Mesendoderm (in vitro differentiated cells): Measurements from ENCODE around the gene TENT5C. TPM values are rescaled to one million over a fixed set of nuclear protein-coding genes. Genes with fewer than 3 reads are reported as not detected.
A peak's percentile ranks its signal among the peaks of the same experiment; 100 is the strongest.
"Not testable (repeated sequence)": the region's sequence is repeated elsewhere in the genome, so short reads cannot be mapped to it uniquely, and the experiment has no call there.

Experiments used
- DNase-seq: peaks from one replicate; pipeline ENCODE4 v3.0.0; 2013
- H2AK5ac ChIP-seq: 2 replicates; pipeline ENCODE4 v1.6.1; 2013; ENCODE audit warnings: low read length, inconsistent platforms
- H2BK120ac ChIP-seq: 2 replicates; pipeline ENCODE4 v1.6.1; 2013; ENCODE audit warnings: low read depth, mild to moderate bottlenecking, low read length, moderate library complexity, mixed read lengths
- H2BK15ac ChIP-seq: replicated peaks from 2 replicates; pipeline ENCODE4 v1.6.1; 2013; ENCODE audit warnings: low read depth, mild to moderate bottlenecking, moderate library complexity
- H2BK5ac ChIP-seq: 2 replicates; pipeline ENCODE4 v1.6.1; 2013; ENCODE audit warnings: low read length, inconsistent platforms
- H3K18ac ChIP-seq: 2 replicates; pipeline ENCODE4 v1.6.1; 2013; ENCODE audit warnings: mild to moderate bottlenecking, low read length, mixed read lengths
- H3K23ac ChIP-seq: one replicate; pipeline ENCODE4 v1.6.1; 2013; ENCODE audit warnings: low read length
- H3K27ac ChIP-seq: 2 replicates; pipeline ENCODE4 v1.5.1; 2013; ENCODE audit warnings: low read depth, mild to moderate bottlenecking, inconsistent platforms, low read length, moderate library complexity
- H3K27me3 ChIP-seq: 2 replicates; pipeline ENCODE4 v1.6.1; 2013; ENCODE audit warnings: low read length, control low read depth, mild to moderate bottlenecking, inconsistent platforms; ENCODE audit not compliant: insufficient read depth, poor library complexity
- H3K36me3 ChIP-seq: 2 replicates; pipeline ENCODE4 v1.6.1; 2013; ENCODE audit warnings: low read length, inconsistent platforms; ENCODE audit not compliant: control insufficient read depth, insufficient read depth
- H3K4ac ChIP-seq: one replicate; pipeline ENCODE4 v1.6.1; 2013; ENCODE audit warnings: low read depth, mild to moderate bottlenecking, low read length, moderate library complexity
- H3K4me1 ChIP-seq: 2 replicates; pipeline ENCODE4 v1.6.1; 2013; ENCODE audit warnings: low read depth, low read length, inconsistent platforms; ENCODE audit not compliant: control insufficient read depth
- H3K4me2 ChIP-seq: 2 replicates; pipeline ENCODE4 v1.6.1; 2013; ENCODE audit warnings: low read length
- H3K4me3 ChIP-seq: 2 replicates; pipeline ENCODE4 v1.5.1; 2013; ENCODE audit warnings: mild to moderate bottlenecking, low read length
- H3K56ac ChIP-seq: one replicate; pipeline ENCODE4 v1.6.1; 2013; ENCODE audit warnings: low read length
- H3K79me1 ChIP-seq: 2 replicates; pipeline ENCODE4 v1.6.1; 2013; ENCODE audit warnings: low read length, inconsistent platforms
- H3K79me2 ChIP-seq: 2 replicates; pipeline ENCODE4 v1.6.1; 2013; ENCODE audit warnings: mild to moderate bottlenecking, low read length; ENCODE audit not compliant: control insufficient read depth, insufficient read depth
- H3K9ac ChIP-seq: 2 replicates; pipeline ENCODE4 v1.6.1; 2013; ENCODE audit warnings: low read length, inconsistent platforms
- H4K5ac ChIP-seq: one replicate; pipeline ENCODE4 v1.6.1; 2013; ENCODE audit warnings: low read length
- H4K8ac ChIP-seq: one replicate; pipeline ENCODE4 v1.6.1; 2013; ENCODE audit warnings: low read depth, mild to moderate bottlenecking, control low read depth, low read length, moderate library complexity
- WGBS: extraction: QIAGEN DNeasy Blood & Tissue Kit; methylation state at CpG from one replicate; pipeline ENCODE4 v1.1.7; 2013; ENCODE audit warnings: low lambda C conversion rate, missing lambda C conversion rate; ENCODE audit not compliant: insufficient coverage; ENCODE audit errors: extremely low coverage; 5-methylcytosine and 5-hydroxymethylcytosine counted together
- polyA plus RNA-seq, 2 experiments: library from polyadenylated mRNA; stranded (reverse); fragments of 200-250 nt; gene quantifications; one replicate each; pipeline ENCODE4 v1.2.3, GENCODE V29; 2013

TENT5C gene
- 0.18 TPM for polyA plus RNA-seq (2013, experiment 1 of 2)
- polyA plus RNA-seq (2013, experiment 2 of 2) = 0.22 TPM

GRCh38 chr1:117605774-117606648, at the start of gene TENT5C:
Gene TENT5C, plus strand, starts transcription at chr1:117606048. Its CDS starts 16,821 bp downstream, at chr1:117622869.
- Histone ChIP-seq H2BK5ac (no peak within 1 kb of the TSS), H3K27ac (no peak within 1 kb of the TSS), H3K9ac (peak within 1 kb of the TSS; percentile 64), H2AK5ac (no peak within 1 kb of the TSS), H4K5ac (no peak within 1 kb of the TSS), H2BK120ac (no peak within 1 kb of the TSS), H3K79me2 (no peaks in the 10 kb centered on the region), H3K36me3 (no peaks in the 10 kb centered on the region), H3K4me1 (no peaks in the 10 kb centered on the region), H2BK15ac (no peak within 1 kb of the TSS), H3K4me2 (peak within 1 kb of the TSS; percentile 85), H3K79me1 (no peaks in the 10 kb centered on the region), H3K4ac (no peak within 1 kb of the TSS), H4K8ac (no peak within 1 kb of the TSS), H3K27me3 (no peaks in the 10 kb centered on the region), H3K18ac (no peak within 1 kb of the TSS), H3K4me3 (peak within 1 kb of the TSS; percentile 86), H3K23ac (no peak within 1 kb of the TSS), H3K56ac (peak within 1 kb of the TSS; percentile 80)
- peak; percentile 98 for DNase-seq
- no CpG with 5 or more reads among the region's 79 CpGs for WGBS

GRCh38 chr1:117556341-117556740, 49.5 kb upstream of the TENT5C start:
- no peak overlapping the region for H3K23ac ChIP-seq
- H3K79me2 ChIP-seq = no peaks in the 10 kb centered on the region

GRCh38 chr1:117556976-117557375, 48.9 kb upstream of the TENT5C start:
- Histone ChIP-seq H3K79me2 (no peaks in the 10 kb centered on the region), H2BK120ac (no peak overlapping the region), H3K9ac (no peak overlapping the region), H3K4me2 (no peak overlapping the region), H2AK5ac (no peak overlapping the region), H3K18ac (no peak overlapping the region), H3K27me3 (no peaks in the 10 kb centered on the region), H3K27ac (no peak overlapping the region), H3K4ac (no peak overlapping the region), H3K23ac (no peak overlapping the region), H4K8ac (no peak overlapping the region), H4K5ac (no peak overlapping the region), H3K56ac (no peak overlapping the region), H3K4me1 (no peaks in the 10 kb centered on the region), H2BK15ac (no peak overlapping the region), H3K79me1 (no peaks in the 10 kb centered on the region), H3K36me3 (no peaks in the 10 kb centered on the region), H3K4me3 (no peak overlapping the region), H2BK5ac (no peak overlapping the region)
- DNase-seq = no peak

More at GRCh38 chr1:117556341-117556740, 49.5 kb upstream of the TENT5C start:
- Histone ChIP-seq H3K27me3 (no peaks in the 10 kb centered on the region), H4K8ac (no peak overlapping the region), H3K4me3 (no peak overlapping the region), H3K56ac (no peak overlapping the region), H4K5ac (no peak overlapping the region), H3K4ac (no peak overlapping the region), H2BK15ac (no peak overlapping the region), H3K79me1 (no peaks in the 10 kb centered on the region), H3K4me2 (no peak overlapping the region), H2AK5ac (no peak overlapping the region), H2BK5ac (no peak overlapping the region), H3K9ac (no peak overlapping the region), H2BK120ac (no peak overlapping the region), H3K27ac (no peak overlapping the region), H3K36me3 (no peaks in the 10 kb centered on the region), H3K18ac (no peak overlapping the region), H3K4me1 (no peaks in the 10 kb centered on the region)
- no peak for DNase-seq

- not testable (repeated sequence) for H3K4me2 ChIP-seq, H3K9ac ChIP-seq, H3K79me2 ChIP-seq, H3K4me1 ChIP-seq, H3K23ac ChIP-seq, H3K4me3 ChIP-seq, H3K36me3 ChIP-seq, H2AK5ac ChIP-seq, H2BK15ac ChIP-seq, H4K5ac ChIP-seq, H3K27ac ChIP-seq, H3K18ac ChIP-seq, H3K27me3 ChIP-seq, H3K4ac ChIP-seq, H3K56ac ChIP-seq, H2BK5ac ChIP-seq, H4K8ac ChIP-seq, DNase-seq, H2BK120ac ChIP-seq, H3K79me1 ChIP-seq
Measured at GRCh38 chr1:117558451-117558850, 47.4 kb upstream of the TENT5C start.

- Histone ChIP-seq H3K23ac (no peak overlapping the region), H3K79me2 (no peaks in the 10 kb centered on the region)
- WGBS = no CpG with 5 or more reads among the region's 3 CpGs
Measured at GRCh38 chr1:117559139-117559538, 46.7 kb upstream of the TENT5C start.

GRCh38 chr1:117559985-117560384, 45.9 kb upstream of the TENT5C start:
- no peak overlapping the region for H4K8ac ChIP-seq
- no peak overlapping the region for H4K5ac ChIP-seq
- no peak overlapping the region for H3K4me3 ChIP-seq
- no peak overlapping the region for H3K4me2 ChIP-seq
- H3K27me3 ChIP-seq = no peaks in the 10 kb centered on the region
- no peak overlapping the region for H3K27ac ChIP-seq
- no peak overlapping the region for H3K4ac ChIP-seq
- H3K36me3 ChIP-seq = no peaks in the 10 kb centered on the region
- no CpG with 5 or more reads among the region's 3 CpGs for WGBS
- no peak overlapping the region for H3K9ac ChIP-seq
- DNase-seq = no peak
- H3K23ac ChIP-seq = no peak overlapping the region
- H3K79me2 ChIP-seq = no peaks in the 10 kb centered on the region
- no peak overlapping the region for H3K18ac ChIP-seq
- H2BK120ac ChIP-seq = no peak overlapping the region
- no peak overlapping the region for H2BK15ac ChIP-seq
- no peak overlapping the region for H2BK5ac ChIP-seq
- no peak overlapping the region for H3K56ac ChIP-seq
- H3K79me1 ChIP-seq = no peaks in the 10 kb centered on the region
- H3K4me1 ChIP-seq = no peaks in the 10 kb centered on the region
- H2AK5ac ChIP-seq = no peak overlapping the region

More at GRCh38 chr1:117559139-117559538, 46.7 kb upstream of the TENT5C start:
- H3K27me3 ChIP-seq = no peaks in the 10 kb centered on the region
- no peak overlapping the region for H3K27ac ChIP-seq
- H2BK5ac ChIP-seq = no peak overlapping the region
- no peak overlapping the region for H3K18ac ChIP-seq
- H2BK15ac ChIP-seq = no peak overlapping the region
- H3K9ac ChIP-seq = no peak overlapping the region
- H3K79me1 ChIP-seq = no peaks in the 10 kb centered on the region
- H4K8ac ChIP-seq = no peak overlapping the region
- no peak overlapping the region for H2BK120ac ChIP-seq
- H3K4me3 ChIP-seq = no peak overlapping the region
- no peaks in the 10 kb centered on the region for H3K4me1 ChIP-seq
- H2AK5ac ChIP-seq = no peak overlapping the region
- no peak overlapping the region for H3K4ac ChIP-seq
- H4K5ac ChIP-seq = no peak overlapping the region
- H3K4me2 ChIP-seq = no peak overlapping the region
- H3K56ac ChIP-seq = no peak overlapping the region
- DNase-seq = no peak
- no peaks in the 10 kb centered on the region for H3K36me3 ChIP-seq
